ENCODE data around the gene AKAIN1. TPM values are rescaled to one million over a fixed set of nuclear protein-coding genes. Genes with fewer than 3 reads are reported as not detected.

The AKAIN1 gene
- polyA plus RNA-seq, 3 donors = not detected

DNA sequence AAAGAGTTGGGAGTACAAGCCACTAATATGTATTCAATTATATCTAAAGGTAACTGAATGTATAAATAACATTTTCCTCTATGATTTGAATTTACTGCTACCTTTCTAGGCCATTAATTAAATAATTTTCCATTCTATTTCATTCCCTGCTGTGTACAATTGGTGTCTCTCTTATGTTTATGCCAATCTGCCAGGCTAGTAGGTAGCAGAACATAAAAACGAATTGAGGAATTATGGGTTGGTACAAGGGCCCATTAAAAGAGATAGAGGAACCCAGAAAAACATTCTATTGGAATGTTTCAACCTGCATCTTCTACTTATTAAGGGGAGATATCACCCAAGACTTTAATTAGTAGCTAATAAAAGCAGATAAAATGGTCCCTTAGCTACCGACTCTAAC lies 32.2 kb downstream of the AKAIN1 start:
- DNase-seq (ENCODE audit: low read depth in 3 of 3, low spot score in 2 of 3) = no peak

DNA sequence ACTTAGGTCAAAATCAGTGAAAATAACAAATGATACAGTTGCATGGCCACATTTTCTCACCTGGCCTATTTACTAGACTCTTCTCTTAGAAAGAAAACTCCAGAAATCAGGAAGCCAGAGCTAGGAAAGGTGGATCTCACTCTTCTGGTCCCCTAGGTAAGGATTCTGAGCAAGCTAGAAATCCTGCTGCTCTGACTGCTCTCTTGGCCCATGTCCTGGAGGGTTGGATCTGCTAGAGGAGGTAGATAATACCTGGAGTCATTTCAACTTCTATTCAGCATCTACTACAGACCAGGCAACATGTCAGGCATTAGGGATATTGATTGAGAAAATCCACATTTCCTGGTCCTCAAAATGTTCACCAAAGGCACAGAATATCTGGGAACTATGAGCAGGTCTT lies 34.9 kb downstream of the AKAIN1 start:
- DNase-seq (ENCODE audit: low read depth in 3 of 3, low spot score in 2 of 3) = no peak

DNA sequence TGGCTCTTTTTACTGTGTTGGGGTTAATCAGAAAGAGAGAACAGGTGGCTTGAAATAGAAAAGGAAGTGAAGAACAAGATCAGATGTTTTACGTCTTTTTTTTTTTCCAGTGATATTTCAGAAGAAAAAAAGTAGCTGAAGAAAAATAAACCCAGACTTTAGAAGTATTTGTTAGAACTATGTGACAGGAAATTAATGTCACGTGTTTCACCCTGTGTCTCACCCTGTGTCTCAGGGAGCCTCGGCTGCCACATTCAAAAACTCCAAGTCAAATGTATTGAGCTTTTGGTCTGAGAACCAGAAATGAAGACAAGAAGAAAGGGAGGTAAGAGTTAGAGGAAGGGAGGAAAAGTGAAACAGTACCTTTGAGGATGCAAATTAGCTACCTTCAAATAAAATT lies 38.0 kb downstream of the AKAIN1 start:
- DNase-seq (ENCODE audit: low read depth in 3 of 3, low spot score in 2 of 3) = no peak

DNA sequence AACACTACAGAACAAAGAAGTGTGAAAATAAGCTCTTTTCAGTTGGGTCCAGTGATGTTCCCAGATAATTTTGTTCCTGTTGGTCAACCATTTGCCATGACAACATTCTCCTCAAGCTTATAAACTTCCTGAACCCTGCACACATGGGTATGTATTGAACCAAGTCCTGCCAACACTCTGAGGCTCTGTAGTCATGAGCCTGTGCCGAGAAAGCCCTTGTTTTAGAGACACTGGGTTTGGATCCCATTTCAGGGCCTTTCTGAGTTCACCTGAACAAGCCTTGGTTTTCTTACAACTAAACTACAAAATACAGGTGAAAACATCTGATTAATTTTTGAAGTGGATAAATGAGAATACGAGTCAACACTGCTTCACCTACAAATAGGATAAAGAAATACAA lies 38.5 kb downstream of the AKAIN1 start:
- no peak for DNase-seq (ENCODE audit: low read depth in 3 of 3, low spot score in 2 of 3)

DNA sequence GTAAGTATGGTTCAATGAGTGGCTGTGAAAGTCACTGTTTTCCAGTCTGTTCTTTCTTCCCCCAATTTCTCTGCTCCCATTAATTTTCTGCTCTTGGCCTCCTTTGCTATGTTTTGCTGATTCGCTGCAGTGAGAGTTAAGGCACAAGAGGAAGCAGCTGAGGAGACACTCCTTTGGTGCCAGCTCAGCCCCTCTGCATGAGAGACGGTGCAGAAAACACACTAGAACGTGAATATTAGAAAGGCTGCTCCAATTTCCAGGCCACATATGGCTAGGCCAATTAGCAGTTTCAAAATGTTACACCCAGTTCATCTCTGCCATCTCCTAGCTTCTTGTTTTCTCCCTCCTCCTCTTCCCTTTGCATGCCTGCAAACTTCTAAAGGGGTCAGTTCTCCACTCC lies 38.9 kb downstream of the AKAIN1 start:
- DNase-seq (ENCODE audit: low read depth in 3 of 3, low spot score in 2 of 3) = no peak

DNA sequence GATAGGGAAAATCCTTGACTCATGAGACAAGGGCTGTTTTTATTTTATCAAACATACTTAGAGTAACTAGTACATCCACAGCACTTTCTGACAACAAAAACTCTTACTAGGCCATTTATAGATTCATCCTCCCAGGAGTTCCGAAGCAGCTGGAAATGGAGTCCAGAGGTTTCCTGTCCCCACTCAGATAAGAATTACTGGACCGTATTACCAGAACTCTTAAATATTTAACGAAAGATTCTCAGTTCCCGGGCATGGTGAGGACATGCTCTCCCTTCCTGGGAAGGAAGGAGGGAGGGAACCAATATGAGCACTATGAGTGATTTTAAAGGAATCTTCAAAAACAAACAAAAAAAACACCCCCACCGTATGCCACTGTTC lies 41.2 kb downstream of the AKAIN1 start:
- DNase-seq (ENCODE audit: low read depth in 3 of 3, low spot score in 2 of 3) = no peak

DNA sequence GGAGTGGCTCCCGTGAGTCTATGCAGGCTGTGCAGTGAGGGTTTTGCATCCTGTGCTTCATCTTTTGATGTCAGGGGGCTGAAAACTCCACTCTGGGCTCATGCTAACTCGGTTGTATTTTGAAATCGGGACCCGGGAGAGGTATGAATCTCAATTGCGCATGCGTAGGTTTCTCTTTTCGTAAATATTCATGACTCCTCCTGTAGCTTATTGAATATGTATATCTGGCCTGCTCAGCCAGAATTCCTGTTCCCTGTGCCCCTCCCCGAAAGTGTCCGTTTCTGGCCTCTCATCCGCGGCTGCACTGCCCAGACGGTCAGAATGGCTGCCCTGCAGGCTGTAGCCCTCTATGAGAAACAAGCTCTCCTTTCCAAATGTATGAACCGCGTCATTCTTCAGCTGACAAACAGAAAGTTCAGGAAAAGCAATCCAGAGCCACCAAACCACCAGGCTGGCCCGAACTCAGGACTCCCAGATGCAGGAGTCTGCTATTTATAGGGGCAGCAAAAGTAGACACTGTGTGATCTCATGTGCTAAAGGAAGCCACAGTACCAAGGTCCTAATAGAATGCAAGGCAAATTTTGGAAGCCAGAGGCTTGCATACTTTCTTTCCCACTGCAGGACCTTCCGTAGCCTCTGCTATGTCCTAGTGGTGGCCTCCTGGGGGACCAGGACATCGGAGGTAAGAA lies 41.7 kb downstream of the AKAIN1 start:
- no peak for DNase-seq (ENCODE audit: low read depth in 3 of 3, low spot score in 2 of 3)

DNA sequence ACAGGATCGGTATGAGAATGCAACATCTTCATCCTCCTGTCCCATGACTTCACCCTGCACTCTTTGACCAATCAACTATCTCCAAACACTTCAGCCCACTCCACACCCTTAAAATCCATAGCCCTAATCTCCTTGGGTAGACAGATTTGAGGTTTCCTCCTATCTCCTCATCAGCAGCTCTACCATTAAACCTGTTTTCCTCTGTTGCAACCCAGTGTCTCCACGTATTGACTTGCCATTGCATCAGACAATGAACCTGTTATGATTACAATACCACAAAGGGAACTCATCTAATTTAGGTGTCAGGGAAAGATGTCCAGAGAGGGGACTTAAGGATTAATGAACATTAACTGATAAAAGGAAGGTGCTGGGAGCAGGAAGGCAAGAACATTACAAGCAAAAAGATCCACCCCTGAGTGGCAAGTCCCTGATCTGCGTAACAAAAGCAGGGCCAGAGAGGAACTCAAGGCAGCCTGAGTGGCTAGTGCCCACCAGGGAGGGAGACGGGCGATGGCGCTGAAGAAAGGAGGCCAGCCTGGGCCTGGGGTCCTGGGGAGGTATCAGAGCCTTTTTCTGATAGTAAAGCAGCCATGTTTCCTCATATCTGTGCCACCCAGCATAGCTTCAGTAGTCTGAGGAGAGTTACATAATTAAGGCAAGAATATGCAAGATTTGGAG lies 44.6 kb downstream of the AKAIN1 start:
- no peak for DNase-seq (ENCODE audit: low read depth in 3 of 3, low spot score in 2 of 3)

DNA sequence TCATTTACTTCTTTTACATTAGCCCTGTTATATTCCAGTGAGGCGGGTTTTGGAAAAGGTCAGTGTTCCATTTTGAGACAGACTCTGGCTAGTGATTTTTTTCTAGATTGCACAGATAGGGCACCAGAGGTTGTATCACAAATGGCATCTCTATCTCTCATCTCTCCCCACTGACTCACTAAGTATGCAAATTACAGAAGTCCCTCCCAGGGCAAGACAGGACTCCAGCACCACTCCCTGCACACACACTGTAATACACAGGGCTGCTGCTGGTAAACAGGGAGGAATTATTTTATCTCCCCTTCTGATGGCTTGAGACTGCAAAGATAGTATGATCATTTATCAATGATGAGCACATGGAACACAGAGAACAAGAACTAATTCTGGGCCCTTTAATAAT lies 46.2 kb downstream of the AKAIN1 start:
- DNase-seq (ENCODE audit: low read depth in 3 of 3, low spot score in 2 of 3) = no peak

DNA sequence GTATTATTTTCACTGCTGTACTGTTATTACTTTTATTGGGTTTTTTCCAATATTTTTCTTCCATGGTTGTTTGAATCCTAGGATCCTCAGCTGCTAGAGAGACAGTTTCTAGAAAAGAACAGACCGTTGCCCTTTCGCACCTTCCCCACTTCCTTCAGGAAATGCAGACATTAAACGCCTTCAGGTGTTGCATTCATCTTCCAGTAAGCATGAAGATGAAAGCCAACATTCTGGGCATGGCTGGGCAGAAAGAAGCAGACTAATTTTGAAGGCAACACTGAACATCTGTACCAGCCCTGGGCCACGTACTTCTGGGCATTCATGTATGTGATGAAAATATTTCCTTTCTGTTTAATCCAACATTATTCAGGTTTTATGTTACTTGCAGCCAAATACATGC lies 51.0 kb downstream of the AKAIN1 start:
- no peak for DNase-seq (ENCODE audit: low read depth in 3 of 3, low spot score in 2 of 3)

DNA sequence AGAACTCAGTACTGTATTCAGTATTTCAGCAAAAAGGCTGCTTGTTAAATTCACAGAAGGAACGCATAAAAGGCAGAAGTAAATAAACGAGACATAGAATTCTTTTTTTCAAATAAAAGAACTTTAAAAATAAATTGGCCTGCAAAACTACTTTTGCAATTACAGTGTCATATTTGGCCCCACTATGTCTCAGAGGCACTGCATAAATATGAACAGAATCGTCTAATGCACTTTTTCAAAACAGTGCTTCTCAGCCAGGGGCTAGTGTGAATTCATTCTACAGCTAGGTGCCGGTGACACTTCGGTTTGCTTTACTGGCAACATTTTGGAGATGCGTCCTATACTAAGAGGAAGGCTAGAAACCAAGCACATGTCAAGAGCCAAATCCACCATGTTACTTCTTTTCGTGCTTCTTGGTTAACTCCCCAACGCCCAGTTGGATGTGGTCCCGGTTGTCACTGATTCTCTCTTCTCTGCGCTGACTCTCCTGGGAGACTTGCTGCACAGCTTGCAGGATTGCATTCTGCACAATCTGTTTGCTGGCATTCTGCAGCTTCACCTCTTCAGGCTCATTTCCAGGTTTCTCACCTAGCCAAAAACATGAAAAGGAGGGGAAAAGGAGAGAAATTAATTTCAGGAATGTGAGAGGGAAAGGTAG lies 51.8 kb downstream of the AKAIN1 start:
- no peak for DNase-seq (ENCODE audit: low read depth in 3 of 3, low spot score in 2 of 3)

DNA sequence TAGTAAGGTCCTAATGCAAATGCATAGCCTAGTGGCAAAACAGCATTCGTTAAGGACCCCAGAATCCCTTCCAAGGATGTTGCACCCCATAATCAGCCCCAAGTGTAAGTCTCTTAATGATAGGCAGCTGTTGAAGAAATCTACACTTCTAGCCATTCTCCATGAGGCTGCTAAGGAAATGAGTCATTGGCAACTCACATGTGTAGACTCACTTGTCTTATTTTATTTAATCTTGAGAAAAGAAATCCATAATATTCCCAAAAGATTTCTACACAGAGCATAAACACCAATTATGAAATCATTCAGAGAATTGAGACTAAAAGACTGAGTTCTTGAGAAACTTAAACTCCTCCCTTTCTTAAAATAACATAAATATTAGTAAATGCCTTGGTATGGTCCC lies 52.4 kb downstream of the AKAIN1 start:
- no peak for DNase-seq (ENCODE audit: low read depth in 3 of 3, low spot score in 2 of 3)

DNA sequence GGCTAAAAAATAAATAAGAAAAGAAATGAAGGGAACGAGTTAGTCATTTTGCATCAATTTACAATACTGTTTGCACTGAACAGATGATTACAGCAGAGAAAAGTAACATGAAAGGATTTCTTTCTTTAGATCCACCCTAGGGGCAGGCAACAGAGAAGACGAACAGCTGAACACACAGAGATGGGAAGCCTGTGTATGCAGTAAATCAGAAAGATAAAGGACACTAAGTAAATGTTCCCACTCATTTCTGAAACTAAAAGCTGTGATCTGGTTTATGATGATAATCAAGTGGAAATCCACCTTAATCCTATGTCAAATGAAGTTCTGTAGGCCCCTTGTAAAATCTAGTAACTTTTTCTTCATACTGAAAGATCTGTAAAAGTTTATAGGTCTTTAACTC lies 54.2 kb downstream of the AKAIN1 start:
- DNase-seq (ENCODE audit: low read depth in 3 of 3, low spot score in 2 of 3) = no peak

DNA sequence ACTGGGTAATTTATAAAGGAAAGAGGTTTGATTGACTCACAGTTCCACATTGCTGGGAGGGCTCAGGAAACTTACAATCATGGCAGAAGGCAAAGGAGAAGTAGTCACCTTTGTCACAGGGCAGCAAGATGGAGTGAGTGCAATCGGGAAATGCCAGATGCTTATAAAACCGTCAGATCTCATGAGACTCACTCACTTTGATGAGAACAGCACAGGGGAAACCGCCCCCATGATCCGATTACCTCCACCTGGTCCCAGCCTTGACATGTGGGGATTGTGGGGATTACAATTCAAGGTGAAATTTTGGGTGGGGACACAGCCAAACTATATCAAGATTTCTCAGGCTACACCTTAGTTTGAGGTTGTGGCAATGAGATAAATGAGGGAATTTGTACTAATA lies 54.9 kb downstream of the AKAIN1 start:
- no peak for DNase-seq (ENCODE audit: low read depth in 3 of 3, low spot score in 2 of 3)

DNA sequence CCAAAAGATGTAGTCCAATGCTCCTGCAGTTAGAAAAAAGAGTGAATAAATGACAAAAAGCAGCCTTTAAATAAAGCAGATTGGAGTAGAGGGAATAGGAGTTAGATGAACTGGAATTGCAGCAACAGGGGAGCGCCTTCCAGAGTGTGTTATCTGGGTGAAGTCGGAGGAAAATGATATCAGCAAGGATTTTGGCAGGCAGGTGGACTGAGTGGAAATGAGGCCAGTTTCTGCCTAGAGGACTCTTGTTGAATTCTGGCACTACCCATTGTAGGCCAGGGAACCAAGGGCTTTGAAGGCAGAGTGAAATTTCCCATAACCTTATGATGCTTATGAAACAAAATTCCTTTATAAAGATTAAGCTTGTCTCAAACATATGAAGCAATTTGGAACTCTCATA lies 59.8 kb downstream of the AKAIN1 start:
- no peak for DNase-seq (ENCODE audit: low read depth in 3 of 3, low spot score in 2 of 3)

DNA sequence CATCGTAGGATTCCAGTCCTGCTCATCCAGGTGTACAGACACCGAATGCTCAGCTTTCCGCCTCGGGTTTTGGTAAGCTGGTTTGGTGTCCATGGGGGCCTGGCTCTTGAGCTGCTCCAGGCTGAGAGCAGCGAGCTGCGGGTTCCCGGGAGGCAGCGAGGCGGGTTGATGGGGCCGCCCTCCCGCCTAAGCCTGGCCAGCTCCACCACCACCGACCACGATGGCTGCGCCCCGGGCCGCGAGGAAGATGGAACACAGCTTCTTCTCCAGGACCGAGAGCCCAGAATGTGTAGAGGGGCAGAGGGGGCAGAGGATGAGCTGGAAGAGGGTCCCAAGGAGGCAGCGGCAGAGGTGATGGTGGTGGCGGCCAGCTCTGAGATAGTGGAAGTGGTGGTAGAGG lies 64.1 kb downstream of the AKAIN1 start:
- DNase-seq (ENCODE audit: low read depth in 3 of 3, low spot score in 2 of 3) = no peak

DNA sequence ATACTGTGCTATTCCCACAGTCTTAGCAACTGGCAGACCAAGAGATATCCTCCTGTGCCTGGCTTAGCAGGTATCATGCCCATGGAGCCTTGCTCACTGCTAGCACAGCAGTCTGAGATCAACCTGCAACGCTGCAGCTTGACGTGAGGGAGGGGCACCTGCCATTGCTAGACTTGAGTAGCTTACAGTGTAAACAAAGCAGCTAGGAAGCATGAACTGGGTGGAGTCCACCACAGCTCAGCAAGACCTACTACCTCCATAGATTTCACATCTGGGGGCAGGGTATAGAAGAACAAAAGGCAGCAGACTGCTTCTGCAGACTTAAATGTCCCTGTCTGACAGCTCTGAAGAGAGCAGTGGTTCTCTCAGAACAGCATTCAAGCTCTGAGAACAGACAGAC lies 74.8 kb downstream of the AKAIN1 start:
- no peak for DNase-seq (ENCODE audit: low read depth in 3 of 3, low spot score in 2 of 3)

DNA sequence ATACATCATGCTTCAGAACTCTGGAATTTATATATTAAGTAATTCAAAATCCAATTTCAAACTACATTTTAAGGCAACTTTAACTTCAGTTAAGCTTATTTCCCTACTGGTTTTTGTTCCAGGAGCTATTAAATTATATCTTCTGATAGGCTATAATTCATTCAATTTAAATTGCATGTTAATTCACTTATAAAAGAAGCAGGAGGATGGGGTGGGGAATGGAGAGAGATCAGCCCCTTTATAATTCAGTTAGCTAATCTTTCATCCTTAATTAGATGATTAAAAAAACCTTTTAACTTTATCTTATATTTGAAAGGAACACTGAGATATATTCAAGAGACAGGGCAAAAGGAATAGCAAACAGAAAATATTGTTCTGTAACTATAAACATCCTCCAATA lies 86.8 kb downstream of the AKAIN1 start:
- no peak for DNase-seq (ENCODE audit: low read depth in 3 of 3, low spot score in 2 of 3)

DNA sequence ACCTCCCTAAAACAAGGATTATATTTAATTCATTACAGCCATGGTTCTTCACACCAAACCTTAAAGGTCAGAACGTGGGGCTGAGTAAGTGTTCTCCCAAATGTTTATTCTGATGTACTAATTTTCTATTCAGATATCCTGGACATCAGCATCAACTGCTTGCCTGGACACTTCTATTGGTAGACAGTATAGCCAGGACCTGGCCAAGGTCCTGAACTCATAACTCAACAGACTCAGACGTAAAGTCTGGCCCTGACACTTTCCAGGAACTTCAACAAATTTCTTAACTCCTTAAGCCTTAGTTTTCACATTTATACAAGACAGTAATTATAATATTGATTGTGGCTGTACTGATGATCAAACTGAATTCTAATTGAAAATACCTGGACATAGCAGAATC lies 89.1 kb downstream of the AKAIN1 start:
- no peak for DNase-seq (ENCODE audit: low read depth in 3 of 3, low spot score in 2 of 3)

DNA sequence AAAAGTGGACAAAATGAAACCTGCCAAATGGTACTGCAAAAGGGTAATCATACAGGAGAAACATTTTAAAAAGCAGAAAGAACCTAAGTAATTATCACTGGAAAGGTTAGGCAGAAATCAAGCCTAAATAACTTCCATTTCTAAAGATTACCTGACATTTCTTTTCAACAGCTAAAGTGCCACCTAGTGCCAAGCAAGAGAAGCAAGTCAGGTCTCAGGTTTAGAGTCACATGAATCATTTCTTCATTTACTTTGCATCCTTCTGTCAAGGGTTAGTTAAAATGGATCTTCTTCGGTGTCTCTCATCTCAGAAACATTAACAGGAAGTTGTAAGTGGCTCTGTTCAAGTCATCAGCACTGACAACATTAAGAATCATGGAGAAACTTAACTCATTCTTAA lies 90.3 kb downstream of the AKAIN1 start:
- DNase-seq (ENCODE audit: low read depth in 3 of 3, low spot score in 2 of 3) = no peak

DNA sequence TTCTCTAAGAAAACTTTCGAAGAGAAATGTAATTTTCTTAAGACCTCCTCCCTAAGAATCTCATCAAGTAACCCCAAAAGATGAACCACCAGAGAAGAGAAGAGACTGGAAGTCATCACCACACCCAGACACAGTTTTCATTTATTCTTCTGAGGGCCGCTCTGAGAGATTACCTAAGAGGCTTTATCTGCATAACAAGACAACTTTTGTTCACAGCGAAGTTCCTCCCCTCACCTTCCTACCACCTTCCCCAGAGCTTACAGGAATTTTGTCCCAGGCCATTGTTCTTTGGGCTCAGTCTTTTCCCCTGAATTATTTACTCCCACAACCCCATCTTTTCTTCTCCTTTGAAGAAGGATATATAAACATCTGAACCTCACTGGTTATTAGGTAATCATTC lies 92.8 kb downstream of the AKAIN1 start:
- DNase-seq (ENCODE audit: low read depth in 3 of 3, low spot score in 2 of 3) = no peak

DNA sequence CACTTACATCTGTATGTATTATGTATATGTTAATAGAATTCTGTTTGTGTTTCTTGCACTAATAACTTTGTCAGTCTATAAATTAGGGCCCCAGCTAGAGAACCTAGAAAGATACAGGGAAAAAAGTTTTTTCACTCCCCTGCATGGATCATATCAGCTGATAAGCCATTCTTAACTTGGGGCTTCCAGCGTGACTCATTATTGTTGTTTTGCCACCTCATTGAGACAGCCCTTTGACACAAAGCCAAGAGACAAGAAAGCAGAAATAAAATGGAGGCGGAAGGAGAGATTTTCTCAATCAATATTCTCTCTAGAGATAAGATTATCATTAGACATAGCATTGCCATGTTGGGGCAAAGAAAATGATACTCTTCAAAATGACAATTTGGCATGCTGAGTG lies 93.4 kb downstream of the AKAIN1 start:
- DNase-seq (ENCODE audit: low read depth in 3 of 3, low spot score in 2 of 3) = no peak

Measured in right renal cortex interstitium (tissue), 3 donors.